ENCODE measurements around the gene WDFY2.

The WDFY2 gene

GRCh38 chr13:51717786-51718398 lies 133.6 kb downstream of the WDFY2 start:
- DNase-seq: no peak

- no peak for DNase-seq
Observed at GRCh38 chr13:51719394-51719793, 135.1 kb downstream of the WDFY2 start.

- no peak for DNase-seq
Observed at GRCh38 chr13:51721496-51721895, 137.2 kb downstream of the WDFY2 start.

- DNase-seq: no peak
Observed at GRCh38 chr13:51723529-51723928, 139.3 kb downstream of the WDFY2 start.

- DNase-seq: no peak
Observed at GRCh38 chr13:51724721-51725120, 140.5 kb downstream of the WDFY2 start.

GRCh38 chr13:51726446-51727193 lies 142.4 kb downstream of the WDFY2 start:
- no peak for DNase-seq

GRCh38 chr13:51727634-51728274 lies 143.5 kb downstream of the WDFY2 start:
- no peak for DNase-seq

GRCh38 chr13:51728275-51728673 lies 144.0 kb downstream of the WDFY2 start:
- no peak for DNase-seq

GRCh38 chr13:51728972-51729371 lies 144.7 kb downstream of the WDFY2 start:
- DNase-seq: no peak

GRCh38 chr13:51729866-51730553 lies 145.7 kb downstream of the WDFY2 start:
- DNase-seq: no peak

- no peak for DNase-seq
Observed at GRCh38 chr13:51730927-51731326, 146.7 kb downstream of the WDFY2 start.

- DNase-seq: no peak
Observed at GRCh38 chr13:51731759-51732158, 147.5 kb downstream of the WDFY2 start.

GRCh38 chr13:51733374-51734298 lies 149.4 kb downstream of the WDFY2 start:
- DNase-seq: no peak

- DNase-seq: no peak
Observed at GRCh38 chr13:51734786-51735185, 150.5 kb downstream of the WDFY2 start.

GRCh38 chr13:51737609-51738008 lies 153.3 kb downstream of the WDFY2 start:
- DNase-seq: no peak

GRCh38 chr13:51738226-51738905 lies 154.1 kb downstream of the WDFY2 start:
- DNase-seq: no peak

- DNase-seq: no peak
Observed at GRCh38 chr13:51739027-51739764, 154.9 kb downstream of the WDFY2 start.

GRCh38 chr13:51740698-51741097 lies 156.4 kb downstream of the WDFY2 start:
- no peak for DNase-seq

- DNase-seq: no peak
Observed at GRCh38 chr13:51742031-51742430, 157.8 kb downstream of the WDFY2 start.

GRCh38 chr13:51742611-51743010 lies 158.3 kb downstream of the WDFY2 start:
- DNase-seq: no peak

- DNase-seq: no peak
Observed at GRCh38 chr13:51745243-51745642, 161.0 kb downstream of the WDFY2 start.

Data from CD4-positive, alpha-beta T cell treated with Interleukin-17A for 4 hours (primary cell).